ENCODE measurements around the gene OR51B6. TPM values are rescaled to one million over a fixed set of nuclear protein-coding genes. Genes with fewer than 3 reads are reported as not detected.
"Not testable (repeated sequence)": the region's sequence is repeated elsewhere in the genome, so short reads cannot be mapped to it uniquely, and the experiment has no call there.

OR51B6 gene
- total RNA-seq, 1 donor from 2014 or later, result not detected

- no peaks in the 10 kb centered on the region for H3K36me3 Mint-ChIP-seq
- no peak overlapping the region for H3K27ac Mint-ChIP-seq
- H3K4me1 Mint-ChIP-seq, result peaks cover 2% of the 10 kb centered on the region
Observed at GRCh38 chr11:5362017-5362625, 10.8 kb downstream of the OR51B6 start.

GRCh38 chr11:5363679-5364078 lies 12.4 kb downstream of the OR51B6 start:
- no peak overlapping the region for H3K27ac Mint-ChIP-seq
- no peak for TF ChIP-seq CTCF (IDR thresholded peaks at IDR 0.05; ENCODE audit: unreplicated experiment)
- H3K27me3 Mint-ChIP-seq (ENCODE audit: low read depth), result peaks cover 3% of the 10 kb centered on the region
- H3K9me3 Mint-ChIP-seq, result no peaks in the 10 kb centered on the region
- no peak overlapping the region for H3K4me3 Mint-ChIP-seq
- DNase-seq (ENCODE audit: low spot score in 2 of 2, unreplicated experiment in 2 of 2), result no peak
- no peaks in the 10 kb centered on the region for H3K36me3 Mint-ChIP-seq
- peaks cover 2% of the 10 kb centered on the region for H3K4me1 Mint-ChIP-seq

More at GRCh38 chr11:5362017-5362625, 10.8 kb downstream of the OR51B6 start:
- no peak for TF ChIP-seq CTCF (IDR thresholded peaks at IDR 0.05; ENCODE audit: unreplicated experiment)
- H3K4me3 Mint-ChIP-seq, result no peak overlapping the region
- no peak for DNase-seq (ENCODE audit: low spot score in 2 of 2, unreplicated experiment in 2 of 2)
- H3K27me3 Mint-ChIP-seq (ENCODE audit: low read depth), result peaks cover 3% of the 10 kb centered on the region
- no peaks in the 10 kb centered on the region for H3K9me3 Mint-ChIP-seq

GRCh38 chr11:5364214-5364613 lies 12.9 kb downstream of the OR51B6 start:
- no peak overlapping the region for H3K27ac Mint-ChIP-seq
- H3K36me3 Mint-ChIP-seq, result no peaks in the 10 kb centered on the region
- no peak overlapping the region for H3K4me3 Mint-ChIP-seq
- H3K27me3 Mint-ChIP-seq (ENCODE audit: low read depth), result peaks cover 3% of the 10 kb centered on the region
- DNase-seq (ENCODE audit: low spot score in 2 of 2, unreplicated experiment in 2 of 2), result no peak
- no peak for TF ChIP-seq CTCF (IDR thresholded peaks at IDR 0.05; ENCODE audit: unreplicated experiment)
- H3K4me1 Mint-ChIP-seq, result peaks cover 2% of the 10 kb centered on the region
- H3K9me3 Mint-ChIP-seq, result no peaks in the 10 kb centered on the region

- not testable (repeated sequence) for H3K4me1 Mint-ChIP-seq; H3K9me3 Mint-ChIP-seq; DNase-seq (ENCODE audit: low spot score in 2 of 2, unreplicated experiment in 2 of 2); H3K27me3 Mint-ChIP-seq (ENCODE audit: low read depth); H3K27ac Mint-ChIP-seq; H3K4me3 Mint-ChIP-seq; H3K36me3 Mint-ChIP-seq
- peak; percentile 47 for TF ChIP-seq CTCF (IDR thresholded peaks at IDR 0.05; ENCODE audit: unreplicated experiment)
Observed at GRCh38 chr11:5366365-5366764, 15.1 kb downstream of the OR51B6 start.

- no peak overlapping the region for H3K4me3 Mint-ChIP-seq
- H3K36me3 Mint-ChIP-seq, result no peaks in the 10 kb centered on the region
- H3K4me1 Mint-ChIP-seq, result peaks cover 2% of the 10 kb centered on the region
- H3K27ac Mint-ChIP-seq, result no peak overlapping the region
- no peaks in the 10 kb centered on the region for H3K9me3 Mint-ChIP-seq
- no peak for DNase-seq (ENCODE audit: low spot score in 2 of 2, unreplicated experiment in 2 of 2)
- H3K27me3 Mint-ChIP-seq (ENCODE audit: low read depth), result peaks cover 3% of the 10 kb centered on the region
- no peak for TF ChIP-seq CTCF (IDR thresholded peaks at IDR 0.05; ENCODE audit: unreplicated experiment)
Observed at GRCh38 chr11:5366856-5367255, 15.5 kb downstream of the OR51B6 start.

All from mesothelial cell of epicardium (in vitro differentiated cells).